ENCODE results near the gene C19orf12.

Gene C19orf12

GRCh38 chr19:29697523-29698261 is 17.4 kb downstream of the C19orf12 start:
- H3K79me2 ChIP-seq (ENCODE audit: insufficient read depth, low read length): no peaks in the 10 kb centered on the region
- no peaks in the 10 kb centered on the region for H3F3A ChIP-seq (ENCODE audit: insufficient read depth)
- no peaks in the 10 kb centered on the region for H3K9me2 ChIP-seq (replicated peaks; ENCODE audit: insufficient read depth, low read length)
- H3K9me3 ChIP-seq (ENCODE audit: insufficient read depth, low read length): peaks cover 14% of the 10 kb centered on the region; the same call in 1 of the 2 replicates
- no peak overlapping the region for H3K4me3 ChIP-seq (ENCODE audit: insufficient read depth, low read length, poor library complexity, severe bottlenecking)
- no peak overlapping the region for H3K4me2 ChIP-seq (ENCODE audit: low read depth, low read length, poor library complexity, severe bottlenecking)
- no peaks in the 10 kb centered on the region for H3K27me3 ChIP-seq (ENCODE audit: low read length)
- H3K36me3 ChIP-seq (ENCODE audit: low read length): no peaks in the 10 kb centered on the region
- H2AFZ ChIP-seq (ENCODE audit: low read depth, low read length, severe bottlenecking): no peak overlapping the region
- no peak overlapping the region for H3K27ac ChIP-seq (ENCODE audit: low read depth, low read length)
- TF ChIP-seq EZH2phosphoT487 (conservative IDR thresholded peaks at IDR 0.05; ENCODE audit: low read length): no peak
- TF ChIP-seq, protein P1, sequence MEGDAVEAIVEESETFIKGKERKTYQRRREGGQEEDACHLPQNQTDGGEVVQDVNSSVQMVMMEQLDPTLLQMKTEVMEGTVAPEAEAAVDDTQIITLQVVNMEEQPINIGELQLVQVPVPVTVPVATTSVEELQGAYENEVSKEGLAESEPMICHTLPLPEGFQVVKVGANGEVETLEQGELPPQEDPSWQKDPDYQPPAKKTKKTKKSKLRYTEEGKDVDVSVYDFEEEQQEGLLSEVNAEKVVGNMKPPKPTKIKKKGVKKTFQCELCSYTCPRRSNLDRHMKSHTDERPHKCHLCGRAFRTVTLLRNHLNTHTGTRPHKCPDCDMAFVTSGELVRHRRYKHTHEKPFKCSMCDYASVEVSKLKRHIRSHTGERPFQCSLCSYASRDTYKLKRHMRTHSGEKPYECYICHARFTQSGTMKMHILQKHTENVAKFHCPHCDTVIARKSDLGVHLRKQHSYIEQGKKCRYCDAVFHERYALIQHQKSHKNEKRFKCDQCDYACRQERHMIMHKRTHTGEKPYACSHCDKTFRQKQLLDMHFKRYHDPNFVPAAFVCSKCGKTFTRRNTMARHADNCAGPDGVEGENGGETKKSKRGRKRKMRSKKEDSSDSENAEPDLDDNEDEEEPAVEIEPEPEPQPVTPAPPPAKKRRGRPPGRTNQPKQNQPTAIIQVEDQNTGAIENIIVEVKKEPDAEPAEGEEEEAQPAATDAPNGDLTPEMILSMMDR (IDR thresholded peaks at IDR 0.05; ENCODE audit: insufficient read depth, low read length, poor library complexity, severe bottlenecking): no peak
- H4K20me1 ChIP-seq (ENCODE audit: low read depth, low read length): no peaks in the 10 kb centered on the region
- no peak overlapping the region for H3K9ac ChIP-seq (ENCODE audit: low read length)

DNA sequence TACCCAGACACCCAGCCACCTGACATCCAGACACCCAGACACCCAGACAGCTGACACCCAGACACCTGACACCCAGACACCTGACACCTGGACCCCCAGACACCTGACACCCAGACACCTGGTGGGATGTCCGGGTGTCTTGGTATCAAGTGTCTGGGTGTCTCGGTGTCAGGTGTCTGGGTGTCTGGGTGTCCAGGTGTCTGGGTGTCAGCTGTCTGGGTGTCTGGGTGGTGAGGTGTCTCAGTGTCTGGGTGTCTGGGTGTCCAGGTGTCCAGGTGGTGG is 18.6 kb downstream of the C19orf12 start:
- Histone ChIP-seq H3K9me2 (replicated peaks; ENCODE audit: insufficient read depth, low read length) (no peaks in the 10 kb centered on the region), H2AFZ (ENCODE audit: low read depth, low read length, severe bottlenecking) (no peak overlapping the region), H3K4me3 (ENCODE audit: insufficient read depth, low read length, poor library complexity, severe bottlenecking) (no peak overlapping the region), H4K20me1 (ENCODE audit: low read depth, low read length) (no peaks in the 10 kb centered on the region), H3K36me3 (ENCODE audit: low read length) (no peaks in the 10 kb centered on the region), H3K79me2 (ENCODE audit: insufficient read depth, low read length) (no peaks in the 10 kb centered on the region), H3K27me3 (ENCODE audit: low read length) (no peaks in the 10 kb centered on the region), H3K4me2 (ENCODE audit: low read depth, low read length, poor library complexity, severe bottlenecking) (no peak overlapping the region), H3K9me3 (ENCODE audit: insufficient read depth, low read length) (peaks cover 14% of the 10 kb centered on the region; the same call in 1 of the 2 replicates), H3K9ac (ENCODE audit: low read length) (no peak overlapping the region), H3K27ac (ENCODE audit: low read depth, low read length) (no peak overlapping the region), H3F3A (ENCODE audit: insufficient read depth) (no peaks in the 10 kb centered on the region)
- TF ChIP-seq, protein P1 (IDR thresholded peaks at IDR 0.05; ENCODE audit: insufficient read depth, low read length, poor library complexity, severe bottlenecking): no peak
- TF ChIP-seq EZH2phosphoT487 (conservative IDR thresholded peaks at IDR 0.05; ENCODE audit: low read length): no peak

GRCh38 chr19:29695765-29696564 is 19.1 kb downstream of the C19orf12 start:
- Histone ChIP-seq H3K36me3 (ENCODE audit: low read length) (no peaks in the 10 kb centered on the region), H3K9me2 (replicated peaks; ENCODE audit: insufficient read depth, low read length) (no peaks in the 10 kb centered on the region), H3K79me2 (ENCODE audit: insufficient read depth, low read length) (no peaks in the 10 kb centered on the region), H2AFZ (ENCODE audit: low read depth, low read length, severe bottlenecking) (no peak overlapping the region), H3K9me3 (ENCODE audit: insufficient read depth, low read length) (peaks cover 14% of the 10 kb centered on the region; the same call in 1 of the 2 replicates), H3K27ac (ENCODE audit: low read depth, low read length) (no peak overlapping the region), H3K4me3 (ENCODE audit: insufficient read depth, low read length, poor library complexity, severe bottlenecking) (no peak overlapping the region), H3K27me3 (ENCODE audit: low read length) (no peaks in the 10 kb centered on the region), H4K20me1 (ENCODE audit: low read depth, low read length) (no peaks in the 10 kb centered on the region), H3K9ac (ENCODE audit: low read length) (no peak overlapping the region), H3F3A (ENCODE audit: insufficient read depth) (no peaks in the 10 kb centered on the region), H3K4me2 (ENCODE audit: low read depth, low read length, poor library complexity, severe bottlenecking) (no peak overlapping the region)
- TF ChIP-seq EZH2phosphoT487 (conservative IDR thresholded peaks at IDR 0.05; ENCODE audit: low read length): no peak
- TF ChIP-seq, protein P1 (IDR thresholded peaks at IDR 0.05; ENCODE audit: insufficient read depth, low read length, poor library complexity, severe bottlenecking): no peak
